Mammary epithelial cell (primary cell): ENCODE data around the gene FILIP1L.

Experiments
- CTCF ChIP-seq, 2 donors: IDR thresholded peaks in 1 of 2; conservative IDR thresholded peaks in 1 of 2; 2 replicates each; pipeline ENCODE4 v1.5.1; 2011 to 2012; ENCODE audit warnings: inconsistent platforms in 2 of 2, low read length in 2 of 2, mild to moderate bottlenecking in 2 of 2, control low read depth in 1 of 2, low read depth in 1 of 2; ENCODE audit not compliant: insufficient read depth in 1 of 2; ENCODE audit errors: extremely low read depth in 1 of 2
- EZH2 ChIP-seq: IDR thresholded peaks from 2 replicates; pipeline ENCODE4 v1.6.1; 2012; ENCODE audit warnings: low read length, inconsistent platforms, borderline replicate concordance

DNA sequence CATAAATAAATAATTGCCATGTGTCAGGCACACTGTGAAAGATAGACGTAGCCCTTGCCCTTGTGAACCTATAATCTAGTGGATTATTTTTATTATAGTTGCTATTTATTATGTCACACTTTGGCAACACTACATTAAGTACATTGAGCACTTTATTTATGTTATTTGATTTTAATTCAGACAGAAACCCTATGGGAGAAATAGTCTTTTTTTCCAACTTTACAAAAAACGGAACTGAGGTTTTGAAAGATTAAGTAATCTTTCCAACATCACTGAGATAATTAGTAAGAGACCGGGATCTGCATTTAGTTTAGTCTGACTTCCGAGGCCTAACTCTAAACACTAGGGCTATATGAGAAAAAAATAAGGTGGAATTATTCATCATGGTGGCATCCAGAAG is 2.8 kb upstream of the FILIP1L start:
- TF ChIP-seq CTCF (conservative IDR thresholded peaks at IDR 0.05 in 1 of 2, IDR thresholded peaks at IDR 0.05 in 1 of 2; ENCODE audit: extremely low read depth in 1 of 2, insufficient read depth in 1 of 2, low read depth in 1 of 2, low read length in 2 of 2): no peak
- TF ChIP-seq EZH2: no peak
